Measurements from ENCODE around the gene FILIP1L. TPM values are rescaled to one million over a fixed set of nuclear protein-coding genes. Genes with fewer than 3 reads are reported as not detected.

Gene FILIP1L
- total and polyA plus RNA-seq, 2 donors (not counting 1 experiment from before 2014, with no cell fraction given): 0.32 to 0.48 TPM

DNA sequence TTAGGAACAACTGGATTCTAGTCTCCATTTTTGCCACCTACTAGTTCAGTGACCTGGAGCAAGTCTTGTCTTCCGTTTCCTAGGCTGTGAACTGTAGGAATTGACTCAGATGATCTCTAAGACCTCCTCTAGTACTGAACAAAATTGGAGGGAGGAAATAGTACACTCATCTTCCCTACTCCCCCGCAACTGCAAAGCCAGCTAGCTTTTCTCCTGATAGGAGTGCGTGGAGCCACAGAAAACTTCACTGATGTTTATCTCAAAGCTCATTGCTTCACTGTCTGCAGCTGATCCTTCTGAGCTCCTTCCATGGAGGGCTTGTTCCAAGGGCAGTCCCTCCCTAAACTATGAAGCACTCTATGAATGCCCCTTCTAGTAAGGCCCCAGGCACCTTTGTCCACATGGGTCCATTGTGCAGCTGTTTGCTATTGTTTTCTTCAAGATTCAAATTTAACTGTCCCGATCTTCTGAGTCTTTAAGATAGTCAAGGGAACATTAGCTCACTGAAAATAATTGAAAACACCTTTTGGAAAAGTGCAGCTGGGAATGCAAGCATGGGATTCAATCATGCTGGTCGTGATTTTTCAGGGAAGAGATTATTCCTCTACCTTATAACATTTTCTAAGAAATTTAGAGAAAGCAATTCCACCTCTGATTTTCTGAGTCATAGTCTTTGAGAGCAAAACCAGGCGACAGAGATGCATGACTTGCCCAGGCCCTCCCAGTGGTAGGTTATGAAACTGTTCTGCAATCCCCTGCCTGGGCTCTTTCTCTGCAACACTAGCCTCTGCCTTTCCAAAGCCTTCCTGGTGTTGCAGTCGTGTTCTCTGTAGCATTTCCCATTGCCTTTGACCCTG lies 24.3 kb downstream of the FILIP1L start:
- H3K4me2 ChIP-seq (replicated peaks; ENCODE audit: low read depth, low read length, poor library complexity, severe bottlenecking): no peak overlapping the region
- no peaks in the 10 kb centered on the region for H3K36me3 ChIP-seq (replicated peaks in 1 of 2; ENCODE audit: control extremely low read depth in 1 of 2, control insufficient read depth in 1 of 2, extremely low read depth in 1 of 2, insufficient read depth in 2 of 2, low read length in 1 of 2)
- peaks cover 9% of the 10 kb centered on the region for H3K4me1 Mint-ChIP-seq
- H3K27me3 ChIP-seq (replicated peaks in 1 of 4; ENCODE audit: control extremely low read depth in 1 of 4, control insufficient read depth in 3 of 4, insufficient read depth in 4 of 4, low read length in 3 of 4): no peaks in the 10 kb centered on the region
- TF ChIP-seq, protein P1, sequence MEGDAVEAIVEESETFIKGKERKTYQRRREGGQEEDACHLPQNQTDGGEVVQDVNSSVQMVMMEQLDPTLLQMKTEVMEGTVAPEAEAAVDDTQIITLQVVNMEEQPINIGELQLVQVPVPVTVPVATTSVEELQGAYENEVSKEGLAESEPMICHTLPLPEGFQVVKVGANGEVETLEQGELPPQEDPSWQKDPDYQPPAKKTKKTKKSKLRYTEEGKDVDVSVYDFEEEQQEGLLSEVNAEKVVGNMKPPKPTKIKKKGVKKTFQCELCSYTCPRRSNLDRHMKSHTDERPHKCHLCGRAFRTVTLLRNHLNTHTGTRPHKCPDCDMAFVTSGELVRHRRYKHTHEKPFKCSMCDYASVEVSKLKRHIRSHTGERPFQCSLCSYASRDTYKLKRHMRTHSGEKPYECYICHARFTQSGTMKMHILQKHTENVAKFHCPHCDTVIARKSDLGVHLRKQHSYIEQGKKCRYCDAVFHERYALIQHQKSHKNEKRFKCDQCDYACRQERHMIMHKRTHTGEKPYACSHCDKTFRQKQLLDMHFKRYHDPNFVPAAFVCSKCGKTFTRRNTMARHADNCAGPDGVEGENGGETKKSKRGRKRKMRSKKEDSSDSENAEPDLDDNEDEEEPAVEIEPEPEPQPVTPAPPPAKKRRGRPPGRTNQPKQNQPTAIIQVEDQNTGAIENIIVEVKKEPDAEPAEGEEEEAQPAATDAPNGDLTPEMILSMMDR (IDR thresholded peaks at IDR 0.05): no peak
- no peak for TF ChIP-seq EZH2 (IDR thresholded peaks at IDR 0.05; ENCODE audit: borderline replicate concordance, insufficient read depth, low read depth, low read length, poor library complexity, severe bottlenecking)
- ChIA-PET POLR2A (no interaction called here), CTCF (interaction anchor here (0.9 to 2.1 kb wide), 3 partner anchors 16 to 20 kb away, joined by 3 to 8 read pairs (median 3); no protein-coding TSS in a partner anchor)
- no peak overlapping the region for H3K4me3 Mint-ChIP-seq
- intact Hi-C loops (cut with micrococcal nuclease): no loop called here
- no peak overlapping the region for H3K27ac Mint-ChIP-seq
- DNase-seq: no peak
- 77% methylated on average over 5 of the region's 7 CpGs for WGBS (ENCODE audit: insufficient coverage)
- H2AFZ ChIP-seq (ENCODE audit: insufficient read depth, low read depth, low read length, poor library complexity, severe bottlenecking): no peak overlapping the region
- no peak overlapping the region for H3K27ac ChIP-seq (ENCODE audit: low read length in 2 of 2)
- H4K20me1 ChIP-seq (ENCODE audit: control insufficient read depth, insufficient read depth, low read length, poor library complexity, severe bottlenecking): no peaks in the 10 kb centered on the region
- no peak overlapping the region for H3K4me3 ChIP-seq (ENCODE audit: control extremely low read depth in 1 of 5, extremely low read depth in 1 of 5, insufficient read depth in 1 of 5, low read depth in 2 of 5, low read length in 4 of 5)
- no peaks in the 10 kb centered on the region for H3K27me3 Mint-ChIP-seq
- no peaks in the 10 kb centered on the region for H3K9me3 ChIP-seq (ENCODE audit: control extremely low read depth in 1 of 3, control insufficient read depth in 2 of 3, insufficient read depth in 1 of 3, low read length in 2 of 3)
- H3K9me3 Mint-ChIP-seq (ENCODE audit: insufficient read depth): no peaks in the 10 kb centered on the region
- no peaks in the 10 kb centered on the region for H3K4me1 ChIP-seq (ENCODE audit: control insufficient read depth in 2 of 2, insufficient read depth in 2 of 2, low read length in 2 of 2)
- no peak for ATAC-seq (ENCODE audit: low read depth)
- no peak overlapping the region for H3K9ac ChIP-seq (ENCODE audit: low read length)
- no peaks in the 10 kb centered on the region for H3K79me2 ChIP-seq (ENCODE audit: control insufficient read depth, insufficient read depth, low read length)

DNA sequence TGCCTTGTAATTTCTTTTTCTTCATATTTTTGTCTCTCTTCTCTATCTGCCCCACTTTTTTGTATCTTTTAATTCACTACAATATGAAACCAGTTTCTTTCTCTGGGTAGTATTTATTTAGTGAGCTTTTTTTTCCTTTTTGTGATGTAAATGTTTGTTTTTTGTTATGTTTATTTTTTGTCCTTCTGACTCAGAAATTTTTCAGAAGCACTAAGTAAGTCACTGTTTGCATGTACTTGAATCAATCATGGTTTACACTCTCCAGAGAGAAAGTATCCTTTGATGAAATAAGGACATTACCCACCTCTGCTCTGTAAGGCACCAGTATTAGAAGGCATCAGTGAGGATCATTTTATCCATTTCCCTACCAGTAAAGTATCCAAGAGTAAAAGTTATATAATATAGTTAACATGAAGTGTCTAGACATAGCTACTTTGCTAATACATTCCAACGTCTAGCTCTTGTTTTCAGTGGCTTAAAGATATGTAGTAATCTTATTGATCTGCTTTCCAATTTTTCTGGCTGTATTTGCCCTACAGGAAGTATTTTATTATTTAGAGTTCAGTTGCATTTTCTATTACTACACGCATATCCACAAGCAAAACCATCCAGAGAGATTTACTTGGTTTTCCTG lies 25.4 kb downstream of the FILIP1L start:
- Histone ChIP-seq H3K27me3 (replicated peaks in 1 of 4; ENCODE audit: control extremely low read depth in 1 of 4, control insufficient read depth in 3 of 4, insufficient read depth in 4 of 4, low read length in 3 of 4) (no peaks in the 10 kb centered on the region), H3K4me2 (replicated peaks; ENCODE audit: low read depth, low read length, poor library complexity, severe bottlenecking) (no peak overlapping the region), H3K36me3 (replicated peaks in 1 of 2; ENCODE audit: control extremely low read depth in 1 of 2, control insufficient read depth in 1 of 2, extremely low read depth in 1 of 2, insufficient read depth in 2 of 2, low read length in 1 of 2) (no peaks in the 10 kb centered on the region), H3K79me2 (ENCODE audit: control insufficient read depth, insufficient read depth, low read length) (no peaks in the 10 kb centered on the region), H4K20me1 (ENCODE audit: control insufficient read depth, insufficient read depth, low read length, poor library complexity, severe bottlenecking) (no peaks in the 10 kb centered on the region), H3K27ac (ENCODE audit: low read length in 2 of 2) (no peak overlapping the region), H3K4me3 (ENCODE audit: control extremely low read depth in 1 of 5, extremely low read depth in 1 of 5, insufficient read depth in 1 of 5, low read depth in 2 of 5, low read length in 4 of 5) (no peak overlapping the region), H2AFZ (ENCODE audit: insufficient read depth, low read depth, low read length, poor library complexity, severe bottlenecking) (no peak overlapping the region), H3K9ac (ENCODE audit: low read length) (no peak overlapping the region), H3K4me1 (ENCODE audit: control insufficient read depth in 2 of 2, insufficient read depth in 2 of 2, low read length in 2 of 2) (peaks cover 3 to 8% of the 10 kb centered on the region in 2 donors), H3K9me3 (ENCODE audit: control extremely low read depth in 1 of 3, control insufficient read depth in 2 of 3, insufficient read depth in 1 of 3, low read length in 2 of 3) (no peaks in the 10 kb centered on the region)
- TF ChIP-seq, protein P1 (IDR thresholded peaks at IDR 0.05): no peak
- no peak for TF ChIP-seq EZH2 (IDR thresholded peaks at IDR 0.05; ENCODE audit: borderline replicate concordance, insufficient read depth, low read depth, low read length, poor library complexity, severe bottlenecking)
- ChIA-PET POLR2A (no interaction called here), CTCF (interaction anchor here (1.2 kb wide), 2 partner anchors 14 to 20 kb away, joined by 3 to 4 read pairs; no protein-coding TSS in a partner anchor)
- no peak for ATAC-seq (ENCODE audit: low read depth)
- Mint-ChIP-seq H3K9me3 (ENCODE audit: insufficient read depth) (no peaks in the 10 kb centered on the region), H3K27ac (no peak overlapping the region), H3K4me3 (no peak overlapping the region), H3K27me3 (no peaks in the 10 kb centered on the region), H3K4me1 (peaks cover 20% of the 10 kb centered on the region)
- intact Hi-C loops (cut with micrococcal nuclease): no loop called here
- WGBS (ENCODE audit: insufficient coverage): no CpG with 5 or more reads among the region's 2 CpGs
- DNase-seq: no peak

All from B cell (primary cell).